HUES6 (cell line): Measurements from ENCODE around the gene CALHM6.
A peak's percentile ranks its signal among the peaks of the same experiment; 100 is the strongest.

Experiments used
- H3K27ac ChIP-seq: 2 replicates; pipeline ENCODE4 v1.7.0; 2013; ENCODE audit warnings: low read depth, mild to moderate bottlenecking, low read length, inconsistent platforms
- H3K27me3 ChIP-seq: 2 replicates; pipeline ENCODE4 v1.6.1; 2013; ENCODE audit warnings: low read length; ENCODE audit not compliant: control insufficient read depth, insufficient read depth
- H3K36me3 ChIP-seq: 2 replicates; pipeline ENCODE4 v1.6.1; 2013; ENCODE audit warnings: low read length; ENCODE audit not compliant: control insufficient read depth, insufficient read depth
- H3K4me1 ChIP-seq: 2 replicates; pipeline ENCODE4 v1.6.1; 2013; ENCODE audit warnings: low read length; ENCODE audit not compliant: control insufficient read depth, insufficient read depth
- H3K4me3 ChIP-seq: 2 replicates; pipeline ENCODE4 v1.5.1; 2013; ENCODE audit warnings: low read depth, low read length
- H3K9ac ChIP-seq: one replicate; pipeline ENCODE4 v1.6.1; 2013; ENCODE audit warnings: mild to moderate bottlenecking, low read length
- H3K9me3 ChIP-seq: 2 replicates; pipeline ENCODE4 v1.6.1; 2013; ENCODE audit warnings: low read depth, low read length; ENCODE audit not compliant: control insufficient read depth, insufficient read depth

CALHM6 gene

DNA sequence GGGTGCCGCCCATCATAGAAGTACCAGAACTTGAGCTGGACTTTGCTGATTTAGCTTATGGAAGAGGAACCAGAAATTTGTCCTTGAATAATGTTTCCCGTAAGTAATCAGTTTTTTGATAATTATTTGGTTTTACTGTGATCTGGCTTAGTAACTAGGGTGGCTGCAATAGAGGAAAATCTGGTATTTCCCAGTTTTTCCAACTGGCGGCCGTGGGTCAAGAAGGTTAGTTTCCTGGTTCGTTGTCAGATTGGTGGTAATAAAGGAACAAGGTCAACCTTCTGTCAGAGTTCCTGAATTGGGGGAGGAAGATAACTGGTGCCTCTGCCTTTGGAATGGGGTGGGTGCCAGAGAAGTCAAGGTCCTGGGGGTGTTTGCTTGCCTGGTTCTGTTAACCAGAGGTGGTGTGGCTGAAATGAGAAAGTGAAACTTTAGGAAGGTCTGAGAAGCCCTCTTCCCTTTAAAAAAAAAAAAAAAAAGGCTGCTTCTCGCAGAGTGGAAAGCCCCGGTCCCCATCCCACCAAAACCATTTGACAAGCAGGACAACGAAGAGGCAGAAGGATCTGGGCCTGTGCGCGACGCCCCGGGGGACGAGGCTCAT is at the start of gene CALHM6:
CALHM6 (plus strand) TSS at position 45 of the 601 bp plus-strand sequence; CDS start at position 600, 555 bp downstream.
- Histone ChIP-seq H3K4me1 (peaks cover 16% of the 10 kb centered on the region), H3K9me3 (no peaks in the 10 kb centered on the region), H3K27me3 (peaks cover 62% of the 10 kb centered on the region), H3K27ac (no peak within 1 kb of the TSS), H3K4me3 (peak within 1 kb of the TSS; percentile 58), H3K9ac (peak within 1 kb of the TSS; percentile 31), H3K36me3 (no peaks in the 10 kb centered on the region)

DNA sequence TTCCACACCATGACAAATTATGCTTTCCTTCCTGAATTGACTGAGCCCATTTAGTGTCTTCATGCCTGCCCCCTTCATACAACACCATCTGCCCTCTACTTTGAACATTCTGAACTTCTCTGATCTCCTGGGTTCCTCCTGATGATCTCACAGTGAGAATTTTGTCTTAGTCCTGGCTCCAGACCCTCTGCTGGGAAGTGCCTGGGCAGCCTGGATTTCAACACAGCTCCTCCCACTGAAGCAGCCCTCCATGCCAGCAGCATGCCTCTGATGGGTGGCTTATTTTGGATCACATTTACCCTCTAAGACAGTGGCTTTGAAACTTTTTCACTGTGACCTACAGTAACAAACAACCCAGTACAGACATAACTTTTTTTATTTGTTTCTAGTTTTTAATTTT is 48.9 kb upstream of the CALHM6 start:
- Histone ChIP-seq H3K4me1 (peaks cover 9% of the 10 kb centered on the region), H3K36me3 (0 out of 2 replicates have a peak, but pooled peaks cover 7% of the 10 kb centered on the region), H3K27ac (no peak overlapping the region), H3K9ac (no peak overlapping the region), H3K27me3 (no peaks in the 10 kb centered on the region), H3K9me3 (no peaks in the 10 kb centered on the region), H3K4me3 (no peak overlapping the region)

DNA sequence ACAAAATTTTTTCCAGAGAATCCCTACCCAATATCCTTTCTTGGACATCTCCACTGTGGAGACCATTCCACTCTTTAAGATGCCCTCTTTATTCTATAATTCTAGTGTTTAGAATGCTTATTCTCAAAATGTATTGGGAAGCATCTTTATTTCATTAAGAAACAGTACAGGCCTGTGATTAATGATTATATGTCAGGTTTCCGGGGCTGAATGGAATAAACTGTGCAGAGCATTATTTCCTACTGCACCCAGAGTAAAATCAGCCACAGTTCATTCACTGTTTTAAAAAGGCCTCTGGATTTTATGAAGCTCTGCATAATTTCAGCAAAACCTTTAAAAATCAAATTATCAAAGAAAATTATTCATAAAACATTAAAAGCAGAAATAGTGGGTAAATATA is 47.8 kb upstream of the CALHM6 start:
- H3K36me3 ChIP-seq, result 0 out of 2 replicates have a peak, but pooled peaks cover 6% of the 10 kb centered on the region
- no peaks in the 10 kb centered on the region for H3K9me3 ChIP-seq
- no peak overlapping the region for H3K4me3 ChIP-seq
- H3K27me3 ChIP-seq, result no peaks in the 10 kb centered on the region
- H3K9ac ChIP-seq, result no peak overlapping the region
- peaks cover 9% of the 10 kb centered on the region for H3K4me1 ChIP-seq
- no peak overlapping the region for H3K27ac ChIP-seq

DNA sequence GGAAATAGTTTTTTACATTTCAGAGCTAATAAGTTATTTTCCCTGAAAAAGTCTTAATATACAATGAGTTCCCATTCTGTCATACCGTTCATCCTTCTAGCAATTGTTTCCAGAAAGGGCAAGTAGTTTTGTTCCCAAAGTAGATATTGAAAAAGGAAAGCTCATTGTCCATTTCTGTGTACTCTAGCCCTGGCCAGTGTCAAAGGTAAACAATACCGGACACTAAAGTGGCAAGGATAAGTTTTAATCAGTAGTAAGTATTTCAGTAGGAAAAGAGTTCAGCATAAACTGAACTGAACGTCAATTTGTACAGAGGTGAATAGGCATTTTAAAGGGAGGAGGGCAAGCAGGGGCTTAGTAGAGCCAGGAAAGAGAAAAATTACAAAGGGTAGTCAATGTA is 43.5 kb upstream of the CALHM6 start:
- no peak overlapping the region for H3K9ac ChIP-seq
- H3K36me3 ChIP-seq, result no peaks in the 10 kb centered on the region
- H3K4me1 ChIP-seq, result 0 out of 2 replicates have a peak, but pooled peaks cover 6% of the 10 kb centered on the region
- H3K27ac ChIP-seq, result no peak overlapping the region
- no peak overlapping the region for H3K4me3 ChIP-seq
- no peaks in the 10 kb centered on the region for H3K27me3 ChIP-seq
- no peaks in the 10 kb centered on the region for H3K9me3 ChIP-seq

DNA sequence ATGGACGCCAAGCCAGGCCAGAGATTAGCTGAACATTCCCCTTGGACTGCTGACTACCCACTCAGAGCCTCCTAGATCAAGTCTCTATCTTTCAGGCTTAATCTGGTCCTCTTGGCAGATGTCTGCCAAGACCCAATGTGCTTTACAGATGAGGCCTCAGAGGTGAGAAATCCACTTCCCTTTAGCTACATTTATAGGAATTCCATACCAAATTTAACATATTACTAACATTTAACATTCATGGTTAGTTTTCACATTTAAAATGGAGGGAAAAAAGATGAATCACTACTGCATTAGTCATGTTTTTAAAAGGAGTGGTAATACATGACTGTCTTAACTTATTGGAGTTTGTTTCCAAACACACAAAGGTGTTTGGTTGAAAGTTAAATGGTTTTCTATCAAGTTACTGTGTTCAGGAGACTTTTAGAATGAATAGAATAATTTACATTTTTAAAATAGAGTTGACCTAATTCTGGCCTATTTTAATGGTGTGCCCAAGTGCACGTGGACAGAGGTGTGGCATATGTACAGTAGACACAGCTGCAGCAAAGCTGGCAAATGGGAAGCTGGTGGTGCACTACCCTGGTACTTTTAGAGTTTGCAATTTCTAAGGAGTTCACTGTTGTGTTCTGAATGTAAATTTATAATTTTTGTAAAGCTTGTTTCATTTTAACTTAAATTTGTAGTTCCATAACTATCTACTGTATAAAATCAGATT is 41.9 kb upstream of the CALHM6 start:
- H3K27me3 ChIP-seq, result no peaks in the 10 kb centered on the region

DNA sequence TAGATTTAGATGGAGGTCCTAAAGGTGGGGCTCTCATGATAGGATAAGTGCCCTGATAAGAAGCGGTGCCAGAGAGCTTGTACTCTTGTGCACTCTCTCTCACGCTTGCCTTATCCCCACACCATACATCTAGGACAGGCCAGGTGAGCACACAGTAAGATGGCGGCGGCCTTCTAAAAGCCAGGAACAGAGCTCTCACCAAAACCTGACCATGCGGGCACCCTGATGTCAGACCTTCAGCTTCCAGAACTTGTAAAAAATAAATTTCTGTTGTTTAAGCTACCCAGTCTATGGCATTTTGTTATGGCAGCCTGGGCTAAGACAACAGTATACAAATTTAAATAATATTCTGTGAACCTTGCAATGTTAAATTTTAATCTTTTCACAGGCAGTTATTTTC is 40.8 kb upstream of the CALHM6 start:
- peaks cover 6% of the 10 kb centered on the region; the same call in 1 of the 2 replicates for H3K4me1 ChIP-seq
- H3K9me3 ChIP-seq, result no peaks in the 10 kb centered on the region
- no peak overlapping the region for H3K27ac ChIP-seq
- no peak overlapping the region for H3K9ac ChIP-seq
- no peaks in the 10 kb centered on the region for H3K27me3 ChIP-seq
- no peak overlapping the region for H3K4me3 ChIP-seq
- no peaks in the 10 kb centered on the region for H3K36me3 ChIP-seq

More for the DNA sequence above, 41.9 kb upstream of the CALHM6 start:
- Histone ChIP-seq H3K36me3 (no peaks in the 10 kb centered on the region), H3K4me3 (no peak overlapping the region), H3K4me1 (0 out of 2 replicates have a peak, but pooled peaks cover 6% of the 10 kb centered on the region), H3K9me3 (no peaks in the 10 kb centered on the region), H3K9ac (no peak overlapping the region), H3K27ac (no peak overlapping the region)

DNA sequence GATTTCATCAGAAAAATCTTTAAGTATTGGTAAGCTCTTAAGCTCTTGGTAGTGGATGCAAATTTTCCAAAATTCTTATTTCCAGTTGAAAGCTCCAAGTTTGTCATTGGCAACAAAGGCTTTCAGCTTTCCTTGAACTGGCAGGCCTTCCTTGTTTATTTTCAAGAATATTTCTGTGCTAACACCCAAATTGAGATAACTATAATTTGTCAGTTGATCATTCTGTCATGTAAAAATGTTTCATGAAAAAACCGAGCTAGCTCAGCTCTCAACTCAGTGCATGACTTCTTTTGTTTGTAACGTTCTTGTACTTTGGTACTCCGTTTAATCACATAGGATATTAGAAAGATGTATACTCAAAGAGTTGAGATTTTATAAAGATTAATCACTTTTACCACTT is 38.9 kb upstream of the CALHM6 start:
- no peaks in the 10 kb centered on the region for H3K9me3 ChIP-seq
- peaks cover 7% of the 10 kb centered on the region for H3K36me3 ChIP-seq
- no peak overlapping the region for H3K9ac ChIP-seq
- no peak overlapping the region for H3K4me3 ChIP-seq
- H3K4me1 ChIP-seq, result no peaks in the 10 kb centered on the region; the same call in 1 of the 2 replicates
- H3K27me3 ChIP-seq, result no peaks in the 10 kb centered on the region
- H3K27ac ChIP-seq, result no peak overlapping the region

DNA sequence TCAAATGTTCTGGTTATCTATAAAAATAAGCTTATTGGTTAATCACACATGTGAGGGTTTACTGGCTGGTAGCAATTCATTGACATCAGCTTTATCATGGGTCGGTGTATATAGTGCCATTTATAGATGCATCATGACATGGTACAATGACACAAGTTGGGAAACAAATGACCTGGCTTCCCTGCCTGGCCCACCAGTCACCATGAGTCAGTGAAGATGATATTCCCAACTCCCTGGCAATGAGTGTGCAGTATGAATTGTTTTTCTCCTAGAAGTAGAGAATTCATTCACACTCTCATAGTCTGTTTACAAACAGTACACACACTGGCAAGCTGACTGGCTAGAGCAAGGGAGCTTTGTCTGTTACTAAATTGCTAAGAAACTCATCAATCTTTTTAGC is 37.2 kb upstream of the CALHM6 start:
- Histone ChIP-seq H3K4me1 (no peaks in the 10 kb centered on the region; the same call in 1 of the 2 replicates), H3K27ac (0 out of 2 replicates have a peak overlapping the region, but pooled peaks have one; percentile 2), H3K36me3 (peaks cover 10% of the 10 kb centered on the region), H3K4me3 (no peak overlapping the region), H3K9ac (no peak overlapping the region), H3K27me3 (no peaks in the 10 kb centered on the region), H3K9me3 (no peaks in the 10 kb centered on the region)

DNA sequence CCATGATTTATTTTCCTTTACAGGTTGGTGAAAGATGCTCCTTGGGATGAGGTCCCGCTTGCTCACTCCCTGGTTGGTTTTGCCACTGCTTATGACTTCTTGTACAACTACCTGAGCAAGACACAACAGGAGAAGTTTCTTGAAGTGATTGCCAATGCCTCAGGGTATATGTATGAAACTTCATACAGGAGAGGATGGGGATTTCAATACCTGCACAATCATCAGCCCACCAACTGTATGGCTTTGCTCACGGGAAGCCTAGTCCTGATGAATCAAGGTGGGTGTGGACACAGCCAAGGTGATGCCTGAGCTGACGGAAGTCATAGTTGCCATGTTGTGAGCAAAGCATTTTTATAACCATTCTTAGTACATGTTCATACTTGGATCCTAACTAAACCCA is 34.6 kb upstream of the CALHM6 start:
- Histone ChIP-seq H3K4me1 (peaks cover under 1% of the 10 kb centered on the region; the same call in 1 of the 2 replicates), H3K27ac (no peak overlapping the region), H3K9me3 (no peaks in the 10 kb centered on the region), H3K4me3 (no peak overlapping the region), H3K36me3 (peaks cover 13% of the 10 kb centered on the region), H3K27me3 (no peaks in the 10 kb centered on the region), H3K9ac (no peak overlapping the region)

DNA sequence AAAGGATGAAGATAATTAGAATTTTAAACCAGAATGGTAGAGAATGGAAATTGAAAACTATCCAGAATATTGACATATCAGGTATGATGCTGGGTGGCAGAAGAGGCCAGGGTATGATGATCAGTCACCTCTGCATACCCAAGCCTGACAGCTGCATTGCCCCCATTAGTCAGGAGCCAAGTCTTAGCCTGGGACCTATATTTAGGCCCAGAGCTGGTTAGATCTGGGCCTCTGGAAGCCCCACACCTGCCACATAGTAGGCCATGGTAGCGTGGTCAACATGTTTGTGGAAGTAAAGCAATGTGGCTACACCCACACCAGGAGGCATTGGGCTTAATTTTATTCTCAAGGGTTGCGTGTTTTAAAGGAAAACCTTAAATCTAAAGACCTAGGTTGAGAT is 32.1 kb upstream of the CALHM6 start:
- no peaks in the 10 kb centered on the region for H3K9me3 ChIP-seq
- H3K27me3 ChIP-seq, result no peaks in the 10 kb centered on the region
- H3K4me3 ChIP-seq, result no peak overlapping the region
- H3K4me1 ChIP-seq, result peaks cover 18% of the 10 kb centered on the region
- peaks cover 13% of the 10 kb centered on the region for H3K36me3 ChIP-seq
- H3K27ac ChIP-seq, result no peak overlapping the region
- no peak overlapping the region for H3K9ac ChIP-seq

DNA sequence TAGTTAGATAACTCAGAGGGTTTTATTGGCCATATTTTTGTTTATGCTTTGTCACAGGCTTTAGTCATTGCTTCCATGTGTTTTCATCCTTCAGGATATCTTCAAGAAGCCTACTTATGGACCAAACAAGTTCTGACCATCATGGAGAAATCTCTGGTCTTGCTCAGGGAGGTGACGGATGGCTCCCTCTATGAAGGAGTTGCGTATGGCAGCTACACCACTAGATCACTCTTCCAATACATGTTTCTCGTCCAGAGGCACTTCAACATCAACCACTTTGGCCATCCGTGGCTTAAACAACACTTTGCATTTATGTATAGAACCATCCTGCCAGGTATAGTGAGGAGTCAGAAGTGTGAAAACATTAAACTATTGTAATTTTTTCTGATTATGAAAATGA is 30.3 kb upstream of the CALHM6 start:
- no peak overlapping the region for H3K4me3 ChIP-seq
- H3K9ac ChIP-seq, result no peak overlapping the region
- peaks cover 22% of the 10 kb centered on the region for H3K36me3 ChIP-seq
- H3K4me1 ChIP-seq, result peaks cover 18% of the 10 kb centered on the region
- H3K27me3 ChIP-seq, result no peaks in the 10 kb centered on the region
- no peak overlapping the region for H3K27ac ChIP-seq
- no peaks in the 10 kb centered on the region for H3K9me3 ChIP-seq
